Islet of Langerhans (tissue), 1 donor: Measurements from ENCODE around the gene NIT1.
"Not testable (repeated sequence)": the region's sequence is repeated elsewhere in the genome, so short reads cannot be mapped to it uniquely, and the experiment has no call there.

Experiments used
- FAIRE-seq: peaks from one replicate; lab custom pipeline; 2011; peaks lifted over from hg19 to GRCh38; lab: Jason Lieb, UNC

The NIT1 gene

GRCh38 chr1:161115132-161115711, 2.7 kb upstream of the NIT1 start:
- no peak for FAIRE-seq

DNA sequence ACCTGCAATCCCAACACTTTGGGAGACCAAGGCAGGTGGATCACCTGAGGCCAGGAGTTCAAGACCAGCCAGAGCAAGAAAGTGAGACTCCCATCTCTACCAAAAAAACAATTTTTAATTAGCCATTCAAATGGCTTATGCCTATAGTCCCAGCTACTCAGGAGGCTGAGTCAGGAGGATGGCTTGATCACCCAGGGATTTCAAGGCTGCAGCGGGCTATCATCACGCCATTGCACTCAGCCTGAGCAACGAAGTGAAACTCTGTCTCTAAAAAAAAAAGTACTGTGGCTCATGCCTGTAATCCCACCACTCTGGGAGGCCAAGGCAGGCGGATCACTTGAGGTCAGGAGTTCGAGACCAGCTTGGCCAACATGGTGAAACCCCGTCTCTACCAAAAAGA, 1.9 kb upstream of the NIT1 start:
- FAIRE-seq = not testable (repeated sequence)

DNA sequence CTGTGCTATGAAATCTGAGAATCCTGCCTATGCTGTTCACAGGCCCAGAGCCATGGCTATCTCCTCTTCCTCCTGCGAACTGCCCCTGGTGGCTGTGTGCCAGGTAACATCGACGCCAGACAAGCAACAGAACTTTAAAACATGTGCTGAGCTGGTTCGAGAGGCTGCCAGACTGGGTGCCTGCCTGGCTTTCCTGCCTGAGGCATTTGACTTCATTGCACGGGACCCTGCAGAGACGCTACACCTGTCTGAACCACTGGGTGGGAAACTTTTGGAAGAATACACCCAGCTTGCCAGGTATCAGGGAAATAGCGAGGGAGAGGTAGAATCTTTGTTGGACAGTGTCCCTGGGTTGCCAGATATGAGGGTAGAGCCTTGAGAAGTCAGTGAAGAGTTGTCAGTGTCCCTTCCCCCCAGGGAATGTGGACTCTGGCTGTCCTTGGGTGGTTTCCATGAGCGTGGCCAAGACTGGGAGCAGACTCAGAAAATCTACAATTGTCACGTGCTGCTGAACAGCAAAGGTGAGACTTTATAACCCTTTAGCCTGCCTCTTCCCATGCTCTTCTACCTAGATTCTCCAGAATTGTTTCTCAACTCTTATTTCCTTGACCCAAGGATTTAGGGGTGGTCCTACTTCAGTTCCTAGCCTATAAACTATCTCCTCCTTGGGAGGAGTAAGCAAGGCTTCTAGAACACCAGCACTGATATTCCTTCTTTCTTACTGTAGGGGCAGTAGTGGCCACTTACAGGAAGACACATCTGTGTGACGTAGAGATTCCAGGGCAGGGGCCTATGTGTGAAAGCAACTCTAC, 1.4 kb downstream of the NIT1 start:
- FAIRE-seq = no peak

DNA sequence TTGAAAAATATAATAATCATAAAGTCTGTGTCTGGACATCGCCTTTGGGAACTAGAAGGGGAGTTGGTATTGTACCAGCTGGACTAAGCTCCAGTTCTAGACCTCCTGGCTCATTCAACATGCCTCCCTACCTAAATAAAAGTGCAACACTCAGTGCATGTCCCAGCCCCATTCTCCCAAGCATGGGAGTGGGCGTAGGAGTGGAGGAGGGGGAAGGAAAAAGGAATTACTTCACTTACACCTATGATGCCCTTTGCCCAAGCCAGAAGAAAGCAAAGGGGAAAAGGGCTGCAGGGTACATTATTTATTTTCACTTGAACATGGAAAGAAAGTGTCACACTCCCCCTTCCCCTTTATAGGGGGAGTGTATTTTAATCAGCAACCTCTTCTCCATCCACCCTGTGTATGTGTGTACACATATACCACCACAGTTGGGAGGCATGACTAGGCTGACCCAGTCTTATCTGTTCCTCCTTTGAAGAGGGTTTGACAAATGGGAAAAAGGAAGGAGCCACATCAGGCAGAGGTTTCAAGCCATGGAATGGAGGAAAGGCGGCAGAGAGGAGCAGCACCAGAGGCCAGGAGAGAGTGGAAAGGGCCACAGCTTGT, 3.2 kb downstream of the NIT1 start:
- no peak for FAIRE-seq

DNA sequence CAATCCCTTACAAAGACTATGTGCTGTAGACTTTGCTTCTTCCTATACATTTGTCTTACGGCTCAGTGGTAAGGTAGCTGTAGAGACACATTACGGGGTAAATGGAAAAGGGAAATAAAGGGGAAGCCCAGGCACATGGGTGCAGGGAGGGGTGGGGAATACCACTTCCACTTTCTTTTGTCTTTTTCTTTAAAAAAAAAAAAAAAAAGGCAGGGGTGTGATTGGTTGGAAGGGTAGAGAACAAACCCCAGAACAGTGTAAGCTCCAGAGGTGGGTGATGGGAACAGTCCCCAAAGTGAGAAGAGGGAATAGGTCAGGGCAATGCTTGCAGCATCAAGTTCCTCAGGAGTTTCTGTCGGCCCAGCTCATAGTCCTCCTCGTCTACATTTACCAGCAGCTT, 3.9 kb downstream of the NIT1 start:
- FAIRE-seq = no peak

DNA sequence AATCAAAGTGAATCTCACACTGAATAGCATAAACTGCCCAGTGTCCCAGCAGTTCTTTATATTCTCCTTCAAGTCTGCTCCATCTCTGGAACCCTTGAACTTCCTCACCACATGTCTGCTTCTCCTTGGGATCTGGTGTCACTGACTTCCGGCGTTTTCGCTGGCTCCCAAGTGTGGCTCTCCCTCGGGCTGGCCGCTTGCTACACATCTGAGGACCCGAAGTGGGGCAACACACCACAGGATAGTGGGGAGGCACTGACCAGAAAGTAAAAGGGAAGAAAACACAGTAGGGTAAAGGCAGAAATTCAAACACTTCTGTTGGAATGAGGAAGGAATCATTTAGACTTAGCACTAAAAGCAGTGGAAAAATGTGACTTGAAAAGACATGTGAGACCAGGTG, 5.1 kb downstream of the NIT1 start:
- FAIRE-seq = no peak

GRCh38 chr1:161127649-161128048, 9.7 kb downstream of the NIT1 start:
- no peak for FAIRE-seq

GRCh38 chr1:161128591-161129420, 10.9 kb downstream of the NIT1 start:
- FAIRE-seq = no peak

DNA sequence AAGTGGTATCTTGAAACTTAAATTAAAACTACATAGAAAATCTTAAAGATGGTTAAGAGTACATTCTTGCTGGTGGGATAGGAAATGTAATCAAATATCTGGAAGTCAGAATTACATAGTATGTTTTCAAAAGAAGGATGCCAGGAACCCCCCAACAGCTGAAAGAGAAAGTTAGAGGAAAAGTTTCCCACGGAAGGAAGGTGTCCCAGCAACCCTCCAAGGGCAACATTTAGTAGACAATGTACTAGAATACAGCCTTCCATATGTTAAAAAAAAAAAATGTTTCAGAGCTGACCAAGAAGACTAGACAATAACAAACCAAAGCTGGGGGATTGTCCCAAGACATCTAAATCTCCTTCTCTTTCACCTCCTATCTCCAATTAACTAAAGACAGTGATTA, 12.4 kb downstream of the NIT1 start:
- FAIRE-seq = no peak

DNA sequence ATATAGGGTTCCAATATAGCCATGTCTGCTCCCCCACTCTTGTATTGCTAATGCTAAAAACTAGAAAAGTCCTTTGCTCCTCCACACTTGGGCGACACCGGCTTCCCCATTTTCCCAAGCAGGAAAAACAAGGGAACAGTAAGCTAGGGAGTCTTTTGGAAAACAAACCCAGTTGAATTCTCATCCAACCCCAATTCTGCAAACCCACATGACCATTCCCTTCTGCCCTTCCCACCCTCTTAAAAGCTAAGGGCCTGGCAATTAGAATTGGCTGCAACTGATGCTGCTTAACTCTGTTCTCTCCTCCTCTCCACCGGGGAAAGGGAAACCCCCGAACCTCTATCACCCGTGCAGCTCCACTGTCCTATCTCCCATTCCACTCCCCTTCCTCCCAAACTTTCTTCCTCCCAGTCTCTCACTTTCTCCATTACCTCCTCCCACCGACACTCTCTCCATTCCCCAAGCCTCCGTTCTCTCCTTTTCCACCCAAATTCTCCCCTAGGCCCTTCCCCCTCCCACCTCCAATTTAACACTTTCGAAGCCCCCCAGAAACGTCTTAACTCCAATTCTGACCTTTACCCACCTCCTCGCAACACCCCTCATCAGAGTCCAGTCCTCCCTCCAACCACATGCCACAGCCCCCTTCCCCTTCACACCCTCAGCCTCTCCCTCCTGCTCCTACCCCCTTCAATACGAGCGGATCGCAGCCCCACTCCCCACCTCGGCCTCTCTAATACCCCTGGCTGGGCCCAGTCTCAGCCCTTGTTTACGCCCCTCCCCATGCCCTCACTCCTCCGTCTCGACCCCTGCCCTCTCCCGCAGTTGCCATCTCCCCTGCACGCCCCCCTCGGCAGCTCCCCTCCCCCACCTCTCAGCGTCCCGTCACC, 13.9 kb downstream of the NIT1 start:
- no peak for FAIRE-seq

- no peak for FAIRE-seq
These were observed 14.7 kb downstream of the NIT1 start, which contains the start of gene DEDD for GRCh38 chr1:161132410-161133219. DEDD (minus strand) TSS chr1:161132667; CDS start chr1:161124462, 8,205 bp downstream.

DNA sequence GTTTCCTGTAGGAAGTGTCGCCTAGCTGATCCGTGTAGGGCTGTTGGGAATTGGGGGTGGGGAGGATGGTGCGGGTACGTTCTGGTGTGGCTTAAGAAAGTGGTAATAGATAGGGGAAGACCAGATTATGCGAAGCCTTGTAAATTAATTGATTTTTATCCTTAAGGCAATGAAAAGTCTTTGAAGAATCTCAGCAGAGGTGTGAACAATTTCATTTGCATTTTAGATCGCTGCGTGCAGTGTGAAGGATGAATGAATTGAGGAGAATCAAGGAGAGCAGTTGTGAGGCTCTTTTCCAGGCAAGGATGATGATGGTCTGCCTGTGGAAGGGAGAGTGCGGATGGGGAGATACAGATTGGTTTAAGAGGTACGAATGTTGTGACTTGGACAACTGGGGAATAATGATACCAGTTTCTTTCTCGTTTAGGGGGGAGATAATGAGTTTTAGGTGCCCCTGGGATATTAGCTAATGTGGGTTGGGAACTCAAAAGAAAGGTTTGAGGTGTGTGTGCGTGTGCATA, 15.4 kb downstream of the NIT1 start:
- no peak for FAIRE-seq

GRCh38 chr1:161137881-161138280, 20.0 kb downstream of the NIT1 start:
- FAIRE-seq = no peak

GRCh38 chr1:161138431-161138830, 20.5 kb downstream of the NIT1 start:
- no peak for FAIRE-seq

- FAIRE-seq = peak; percentile 66
These were observed 21.9 kb downstream of the NIT1 start for GRCh38 chr1:161139766-161140165.

DNA sequence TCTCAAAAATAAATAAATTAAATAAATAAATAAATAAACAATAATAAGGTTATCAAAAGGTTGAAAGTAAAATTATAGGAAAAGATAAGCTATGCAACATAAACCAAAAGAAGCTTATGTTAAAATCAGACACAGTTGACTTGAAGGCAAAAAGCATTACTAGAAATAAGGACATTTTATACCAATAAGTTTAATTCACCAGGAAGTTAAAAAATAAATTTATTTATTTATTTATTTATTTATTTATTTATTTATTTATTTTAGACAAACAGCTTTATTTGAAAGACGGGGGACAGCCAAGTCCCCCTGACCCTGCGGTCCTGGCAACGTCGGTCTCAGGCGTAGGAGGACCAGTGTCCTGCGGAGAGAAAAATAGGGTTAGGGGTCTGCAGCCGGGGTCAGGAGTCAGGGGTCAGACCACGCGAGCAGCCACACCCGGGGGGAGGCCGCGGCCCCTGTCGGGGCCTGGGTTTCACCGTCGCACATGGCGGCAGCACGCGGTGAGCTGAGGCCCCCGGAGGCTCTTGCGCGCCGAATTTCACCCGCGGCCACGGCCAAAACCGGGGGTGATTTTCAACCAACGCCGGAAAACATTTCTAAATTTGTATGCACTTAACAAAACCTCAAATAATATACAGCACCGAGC, 23.0 kb downstream of the NIT1 start:
- FAIRE-seq = no peak

- no peak for FAIRE-seq
These were observed 27.9 kb downstream of the NIT1 start for GRCh38 chr1:161145832-161146231.

DNA sequence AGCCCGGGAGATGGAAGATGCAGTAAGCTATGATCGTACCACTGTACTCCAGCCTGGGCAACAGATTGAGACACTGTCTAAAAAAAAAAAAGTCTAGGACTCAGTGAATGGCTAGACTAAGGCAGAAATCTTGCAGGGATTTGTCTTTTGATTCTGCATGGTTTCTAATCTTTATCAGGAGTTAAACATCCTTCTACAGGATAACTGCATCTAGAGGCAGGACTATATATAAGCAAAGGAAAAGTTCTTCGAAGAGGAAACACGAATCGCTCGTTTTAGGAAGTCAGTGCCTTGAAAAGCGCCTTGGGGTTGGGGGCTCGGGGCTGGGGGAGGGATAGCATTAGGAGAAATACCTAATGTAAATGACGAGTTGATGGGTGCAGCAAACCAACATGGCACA, 35.3 kb downstream of the NIT1 start:
- FAIRE-seq = no peak

DNA sequence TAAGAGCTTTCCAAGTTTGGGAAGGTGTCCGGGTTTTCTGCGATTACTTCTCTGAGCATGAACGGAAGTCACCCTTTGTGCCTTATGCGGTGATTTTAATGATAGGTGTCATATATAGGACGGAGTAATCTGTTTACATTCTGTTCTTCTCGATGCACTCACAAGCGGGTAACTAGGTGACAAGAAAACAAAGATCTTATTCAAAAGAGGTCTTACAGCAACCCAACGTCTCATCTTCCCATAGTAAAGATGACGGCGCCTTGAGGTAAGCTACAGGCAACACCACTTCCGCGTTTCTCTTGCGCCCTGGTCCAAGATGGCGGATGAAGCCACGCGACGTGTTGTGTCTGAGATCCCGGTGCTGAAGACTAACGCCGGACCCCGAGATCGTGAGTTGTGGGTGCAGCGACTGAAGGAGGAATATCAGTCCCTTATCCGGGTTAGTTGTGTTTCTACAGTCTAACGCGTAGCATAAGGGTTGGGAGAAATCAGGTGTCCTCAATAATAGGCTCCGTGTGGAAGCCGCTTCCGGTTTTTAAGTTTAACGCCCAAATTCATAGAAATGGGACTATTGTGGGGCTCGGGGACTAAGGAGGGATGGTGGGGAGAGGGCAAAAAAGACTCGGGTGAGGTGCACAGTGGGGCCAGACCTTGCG, 35.9 kb downstream of the NIT1 start, which contains the start of gene UFC1:
Gene UFC1 (plus strand): TSS at position 297 of the 656 bp plus-strand sequence. CDS start 20 bp downstream, at position 317.
- FAIRE-seq = peak; percentile 17
